ENCODE measurements around the gene PPP1R16B.
A peak's percentile ranks its signal among the peaks of the same experiment; 100 is the strongest.

PPP1R16B gene

DNA sequence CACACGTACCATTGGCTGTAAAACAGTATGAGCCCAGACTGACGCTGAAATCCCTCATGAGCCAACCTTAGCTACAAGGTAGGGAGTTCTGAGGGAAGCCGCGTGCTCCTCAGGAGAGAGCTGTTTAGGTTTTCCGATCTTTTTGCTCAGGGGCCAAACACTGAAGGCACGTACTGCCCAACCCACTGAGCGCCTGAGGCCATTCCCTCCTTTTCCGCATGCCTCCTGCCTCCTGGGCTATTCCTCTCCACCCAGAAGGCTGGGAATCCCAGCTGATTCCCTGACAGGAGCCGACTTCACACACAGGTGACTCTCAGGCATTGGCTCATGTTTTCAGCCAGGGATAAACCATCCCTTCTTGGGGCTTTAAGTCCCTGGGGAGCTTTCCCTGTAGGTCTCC, 115.4 kb downstream of the PPP1R16B start:
- Histone ChIP-seq H3K4me1 (ENCODE audit: control insufficient read depth, insufficient read depth, low read length) (no peaks in the 10 kb centered on the region), H3K9me3 (ENCODE audit: control insufficient read depth, insufficient read depth, low read length) (no peaks in the 10 kb centered on the region), H3K27me3 (ENCODE audit: control insufficient read depth, insufficient read depth, low read length) (no peaks in the 10 kb centered on the region), H3K9ac (ENCODE audit: low read depth, low read length) (no peak overlapping the region), H3K4me3 (ENCODE audit: low read depth, low read length) (no peak overlapping the region), H3K36me3 (ENCODE audit: control insufficient read depth, insufficient read depth, low read length) (peaks cover 4% of the 10 kb centered on the region)

- H3K9me3 ChIP-seq (ENCODE audit: control insufficient read depth, insufficient read depth, low read length) = no peaks in the 10 kb centered on the region
- no peaks in the 10 kb centered on the region for H3K4me1 ChIP-seq (ENCODE audit: control insufficient read depth, insufficient read depth, low read length)
- H3K9ac ChIP-seq (ENCODE audit: low read depth, low read length) = no peak overlapping the region
- H3K4me3 ChIP-seq (ENCODE audit: low read depth, low read length) = no peak overlapping the region
- H3K27me3 ChIP-seq (ENCODE audit: control insufficient read depth, insufficient read depth, low read length) = no peaks in the 10 kb centered on the region
- peaks cover 3% of the 10 kb centered on the region for H3K36me3 ChIP-seq (ENCODE audit: control insufficient read depth, insufficient read depth, low read length)
Measured at GRCh38 chr20:38924718-38925117, 119.2 kb downstream of the PPP1R16B start.

- Histone ChIP-seq H3K9me3 (ENCODE audit: control insufficient read depth, insufficient read depth, low read length) (no peaks in the 10 kb centered on the region), H3K9ac (ENCODE audit: low read depth, low read length) (peak within 1 kb of the TSS; percentile 90), H3K4me3 (ENCODE audit: low read depth, low read length) (peak within 1 kb of the TSS; percentile 67), H3K27me3 (ENCODE audit: control insufficient read depth, insufficient read depth, low read length) (no peaks in the 10 kb centered on the region), H3K4me1 (ENCODE audit: control insufficient read depth, insufficient read depth, low read length) (peaks cover 2% of the 10 kb centered on the region), H3K36me3 (ENCODE audit: control insufficient read depth, insufficient read depth, low read length) (peaks cover 6% of the 10 kb centered on the region)
Measured at GRCh38 chr20:38926142-38926933, 120.8 kb downstream of the PPP1R16B start, which contains the start of gene FAM83D. Gene FAM83D (plus strand): TSS chr20:38926417. CDS start chr20:38926443, 26 bp downstream.

DNA sequence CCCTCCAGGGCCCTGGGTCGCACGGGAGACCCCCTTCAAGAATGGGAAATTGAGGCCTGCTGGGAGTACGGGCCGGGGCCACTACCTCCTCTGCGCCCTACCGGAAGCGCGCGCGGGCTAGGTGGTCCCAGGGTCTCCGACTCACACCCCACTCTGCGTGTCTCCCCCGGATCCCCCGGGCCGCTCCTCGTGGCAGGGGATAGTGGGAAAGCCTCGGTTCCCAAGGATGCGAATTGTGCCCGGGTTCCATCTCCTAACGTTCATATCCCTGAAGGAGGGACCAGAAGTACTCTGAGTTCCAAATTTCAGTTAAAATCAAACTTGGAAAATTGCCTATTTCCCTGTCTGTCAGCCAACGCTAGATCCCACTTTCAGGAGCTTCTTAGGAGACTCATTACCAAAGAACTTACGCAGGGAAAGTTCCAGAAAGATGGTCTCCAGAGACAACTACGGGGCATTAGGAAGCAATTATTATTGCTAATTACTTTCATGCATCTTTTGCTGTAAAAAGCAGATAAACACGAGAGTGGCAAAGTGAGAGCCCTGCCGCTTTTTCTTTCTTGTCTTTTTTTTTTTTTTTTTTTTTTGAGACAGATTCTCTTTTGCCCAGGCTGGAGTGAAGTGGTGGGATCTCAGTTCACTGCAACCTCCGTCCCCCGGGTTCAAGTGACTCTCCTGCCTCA, 121.6 kb downstream of the PPP1R16B start:
- Histone ChIP-seq H3K27me3 (ENCODE audit: control insufficient read depth, insufficient read depth, low read length) (no peaks in the 10 kb centered on the region), H3K36me3 (ENCODE audit: control insufficient read depth, insufficient read depth, low read length) (peaks cover 6% of the 10 kb centered on the region), H3K9ac (ENCODE audit: low read depth, low read length) (peak overlapping the region; percentile 90), H3K9me3 (ENCODE audit: control insufficient read depth, insufficient read depth, low read length) (no peaks in the 10 kb centered on the region), H3K4me3 (ENCODE audit: low read depth, low read length) (peak overlapping the region; percentile 67), H3K4me1 (ENCODE audit: control insufficient read depth, insufficient read depth, low read length) (peaks cover 2% of the 10 kb centered on the region)

DNA sequence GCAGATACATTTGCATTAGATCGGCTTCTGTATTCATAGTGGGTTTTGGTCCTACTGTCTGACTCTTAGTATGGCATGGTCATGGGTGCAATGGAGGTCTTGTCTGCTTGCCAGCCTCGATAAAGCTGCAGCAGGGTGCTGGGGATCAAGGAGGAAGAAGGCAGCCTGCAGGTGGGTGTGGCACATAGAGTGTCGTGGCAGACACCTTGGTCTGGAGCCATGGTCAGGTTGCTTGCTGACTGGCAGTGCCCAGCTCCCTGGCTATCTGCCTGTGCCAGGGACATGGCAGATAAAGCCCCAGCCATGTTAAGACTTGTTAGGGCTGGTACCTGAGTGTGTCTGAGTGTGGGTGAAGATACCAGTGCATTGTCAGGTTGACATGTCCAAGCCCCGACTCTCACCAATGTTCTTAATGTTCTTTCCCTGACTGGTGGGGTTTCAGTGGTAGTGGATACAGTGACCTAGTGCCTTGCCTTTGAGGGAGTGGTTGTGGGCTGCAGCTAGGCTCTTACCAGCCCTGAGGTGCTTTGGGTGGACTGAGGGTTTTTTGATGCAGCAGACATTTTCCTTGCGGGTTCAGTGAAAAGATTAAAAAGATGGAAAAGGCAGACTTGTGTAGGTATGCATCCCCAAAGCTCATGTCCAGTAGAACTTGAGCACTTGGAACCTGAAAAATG, 122.5 kb downstream of the PPP1R16B start:
- peak overlapping the region; percentile 67 for H3K4me3 ChIP-seq (ENCODE audit: low read depth, low read length)
- H3K36me3 ChIP-seq (ENCODE audit: control insufficient read depth, insufficient read depth, low read length) = peaks cover 6% of the 10 kb centered on the region
- H3K4me1 ChIP-seq (ENCODE audit: control insufficient read depth, insufficient read depth, low read length) = peaks cover 4% of the 10 kb centered on the region

GRCh38 chr20:38930242-38930569, 124.7 kb downstream of the PPP1R16B start:
- Histone ChIP-seq H3K4me1 (ENCODE audit: control insufficient read depth, insufficient read depth, low read length) (peaks cover 4% of the 10 kb centered on the region), H3K36me3 (ENCODE audit: control insufficient read depth, insufficient read depth, low read length) (peaks cover 6% of the 10 kb centered on the region), H3K9me3 (ENCODE audit: control insufficient read depth, insufficient read depth, low read length) (no peaks in the 10 kb centered on the region), H3K4me3 (ENCODE audit: low read depth, low read length) (peak overlapping the region; percentile 13), H3K27me3 (ENCODE audit: control insufficient read depth, insufficient read depth, low read length) (no peaks in the 10 kb centered on the region), H3K9ac (ENCODE audit: low read depth, low read length) (no peak overlapping the region)

More for the DNA sequence above, 122.5 kb downstream of the PPP1R16B start:
- Histone ChIP-seq H3K27me3 (ENCODE audit: control insufficient read depth, insufficient read depth, low read length) (no peaks in the 10 kb centered on the region), H3K9ac (ENCODE audit: low read depth, low read length) (no peak overlapping the region), H3K9me3 (ENCODE audit: control insufficient read depth, insufficient read depth, low read length) (no peaks in the 10 kb centered on the region)

- Histone ChIP-seq H3K4me1 (ENCODE audit: control insufficient read depth, insufficient read depth, low read length) (peaks cover 4% of the 10 kb centered on the region), H3K36me3 (ENCODE audit: control insufficient read depth, insufficient read depth, low read length) (peaks cover 6% of the 10 kb centered on the region), H3K9ac (ENCODE audit: low read depth, low read length) (no peak overlapping the region), H3K4me3 (ENCODE audit: low read depth, low read length) (no peak overlapping the region), H3K27me3 (ENCODE audit: control insufficient read depth, insufficient read depth, low read length) (no peaks in the 10 kb centered on the region), H3K9me3 (ENCODE audit: control insufficient read depth, insufficient read depth, low read length) (no peaks in the 10 kb centered on the region)
Measured at GRCh38 chr20:38931984-38932383, 126.5 kb downstream of the PPP1R16B start.

GRCh38 chr20:38932457-38933120, 127.1 kb downstream of the PPP1R16B start:
- Histone ChIP-seq H3K4me1 (ENCODE audit: control insufficient read depth, insufficient read depth, low read length) (peaks cover 4% of the 10 kb centered on the region), H3K9me3 (ENCODE audit: control insufficient read depth, insufficient read depth, low read length) (no peaks in the 10 kb centered on the region), H3K27me3 (ENCODE audit: control insufficient read depth, insufficient read depth, low read length) (no peaks in the 10 kb centered on the region), H3K4me3 (ENCODE audit: low read depth, low read length) (no peak overlapping the region), H3K9ac (ENCODE audit: low read depth, low read length) (no peak overlapping the region), H3K36me3 (ENCODE audit: control insufficient read depth, insufficient read depth, low read length) (peaks cover 6% of the 10 kb centered on the region)

DNA sequence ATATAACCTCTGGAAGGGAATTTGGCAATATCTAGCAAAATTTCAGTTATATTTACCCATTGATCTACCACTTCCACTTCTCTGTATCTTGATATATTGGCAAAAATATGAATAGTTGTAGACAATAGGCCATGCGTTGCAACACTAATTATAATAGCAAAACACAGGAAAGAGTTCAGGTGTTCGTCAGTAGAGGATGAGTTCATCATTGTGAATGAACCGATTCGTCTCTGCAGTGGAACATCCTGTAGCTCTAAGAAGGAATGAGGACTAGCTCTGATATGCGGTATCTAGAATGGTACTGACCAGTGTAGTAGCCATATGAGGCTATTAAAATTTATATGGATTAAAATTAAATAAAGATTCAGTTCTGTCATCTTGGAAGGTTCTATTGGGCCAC, 129.0 kb downstream of the PPP1R16B start:
- Histone ChIP-seq H3K4me1 (ENCODE audit: control insufficient read depth, insufficient read depth, low read length) (peaks cover 4% of the 10 kb centered on the region), H3K36me3 (ENCODE audit: control insufficient read depth, insufficient read depth, low read length) (peaks cover 3% of the 10 kb centered on the region)

GRCh38 chr20:38935285-38935684, 129.8 kb downstream of the PPP1R16B start:
- Histone ChIP-seq H3K9me3 (ENCODE audit: control insufficient read depth, insufficient read depth, low read length) (no peaks in the 10 kb centered on the region), H3K4me3 (ENCODE audit: low read depth, low read length) (no peak overlapping the region), H3K27me3 (ENCODE audit: control insufficient read depth, insufficient read depth, low read length) (no peaks in the 10 kb centered on the region), H3K9ac (ENCODE audit: low read depth, low read length) (no peak overlapping the region), H3K36me3 (ENCODE audit: control insufficient read depth, insufficient read depth, low read length) (peaks cover 3% of the 10 kb centered on the region), H3K4me1 (ENCODE audit: control insufficient read depth, insufficient read depth, low read length) (peaks cover 2% of the 10 kb centered on the region)

More for the DNA sequence above, 129.0 kb downstream of the PPP1R16B start:
- Histone ChIP-seq H3K9ac (ENCODE audit: low read depth, low read length) (no peak overlapping the region), H3K9me3 (ENCODE audit: control insufficient read depth, insufficient read depth, low read length) (no peaks in the 10 kb centered on the region), H3K27me3 (ENCODE audit: control insufficient read depth, insufficient read depth, low read length) (no peaks in the 10 kb centered on the region), H3K4me3 (ENCODE audit: low read depth, low read length) (no peak overlapping the region)

- H3K9ac ChIP-seq (ENCODE audit: low read depth, low read length) = no peak overlapping the region
- H3K4me3 ChIP-seq (ENCODE audit: low read depth, low read length) = no peak overlapping the region
- no peaks in the 10 kb centered on the region for H3K27me3 ChIP-seq (ENCODE audit: control insufficient read depth, insufficient read depth, low read length)
- H3K36me3 ChIP-seq (ENCODE audit: control insufficient read depth, insufficient read depth, low read length) = peaks cover under 1% of the 10 kb centered on the region
- peaks cover 2% of the 10 kb centered on the region for H3K4me1 ChIP-seq (ENCODE audit: control insufficient read depth, insufficient read depth, low read length)
- H3K9me3 ChIP-seq (ENCODE audit: control insufficient read depth, insufficient read depth, low read length) = no peaks in the 10 kb centered on the region
Measured at GRCh38 chr20:38935967-38936407, 130.5 kb downstream of the PPP1R16B start.

All from iPS-15b (cell line).